DND-41 (cell line): ENCODE measurements around the gene PQBP1.

Source experiments
- ATAC-seq: fragments of 200-7000 bp; cut with Tn5 transposase; 3 replicates; pipeline ENCODE4 v1.9.1; 2021; ENCODE audit warnings: low read depth; ENCODE audit not compliant: insufficient read depth
- DNase-seq: peaks from one replicate; pipeline ENCODE4 v3.0.0-alpha.2; 2020
- H2AFZ ChIP-seq: 2 replicates; pipeline ENCODE4 v1.6.0; 2012; ENCODE audit warnings: low read depth, low read length
- H3K27ac ChIP-seq: 2 replicates; pipeline ENCODE4 v1.5.1; 2012; ENCODE audit warnings: low read length, inconsistent platforms
- H3K27me3 ChIP-seq: fragments of 200-600 bp; sonication (generic); 2 replicates; pipeline ENCODE4 v1.6.0; 2012; ENCODE audit warnings: low read length, mild to moderate bottlenecking, inconsistent platforms; ENCODE audit not compliant: insufficient read depth, poor library complexity
- H3K36me3 ChIP-seq: 2 replicates; pipeline ENCODE4 v1.5.1; 2012; ENCODE audit warnings: low read length, inconsistent platforms; ENCODE audit not compliant: insufficient read depth
- H3K4me1 ChIP-seq: 2 replicates; pipeline ENCODE4 v1.5.1; 2012; ENCODE audit warnings: mild to moderate bottlenecking, low read length; ENCODE audit not compliant: insufficient read depth
- H3K4me2 ChIP-seq: 2 replicates; pipeline ENCODE4 v1.6.0; 2012; ENCODE audit warnings: mild to moderate bottlenecking, moderate library complexity, low read length, inconsistent platforms; ENCODE audit not compliant: insufficient read depth
- H3K4me3 ChIP-seq, 2 experiments: fragments of 200-600 bp in 1 of 2; shearing (Covaris generic) in 1 of 2; 2 replicates each; pipeline ENCODE4 v1.5.1; 2012 to 2016; ENCODE audit warnings: inconsistent platforms in 2 of 2, low read length in 2 of 2, mild to moderate bottlenecking in 2 of 2, low read depth in 1 of 2, moderate library complexity in 1 of 2
- H3K79me2 ChIP-seq: 2 replicates; pipeline ENCODE4 v1.6.0; 2012; ENCODE audit warnings: low read length, inconsistent platforms; ENCODE audit not compliant: insufficient read depth
- H3K9ac ChIP-seq: 2 replicates; pipeline ENCODE4 v1.6.0; 2012; ENCODE audit warnings: low read depth, mild to moderate bottlenecking, inconsistent platforms, low read length, moderate library complexity
- H3K9me3 ChIP-seq: 2 replicates; pipeline ENCODE4 v1.5.1; 2012; ENCODE audit warnings: low read length, moderate library complexity, mild to moderate bottlenecking, inconsistent platforms; ENCODE audit not compliant: insufficient read depth, severe bottlenecking
- H4K20me1 ChIP-seq: 2 replicates; pipeline ENCODE4 v1.6.0; 2012; ENCODE audit warnings: low read length; ENCODE audit not compliant: insufficient read depth
- EZH2 ChIP-seq: IDR thresholded peaks from 3 replicates; pipeline ENCODE4 v1.6.1; 2012; ENCODE audit warnings: borderline replicate concordance, low read depth, mild to moderate bottlenecking, moderate library complexity, low read length, inconsistent platforms; ENCODE audit not compliant: severe bottlenecking
- TF ChIP-seq, protein P1 (sequence below): IDR thresholded peaks from 2 replicates; pipeline ENCODE4 v1.5.1; 2012; ENCODE audit warnings: borderline replicate concordance, low read length, moderate library complexity, mild to moderate bottlenecking; ENCODE audit not compliant: poor library complexity, severe bottlenecking; ENCODE audit errors: extremely low read depth

Gene PQBP1

DNA sequence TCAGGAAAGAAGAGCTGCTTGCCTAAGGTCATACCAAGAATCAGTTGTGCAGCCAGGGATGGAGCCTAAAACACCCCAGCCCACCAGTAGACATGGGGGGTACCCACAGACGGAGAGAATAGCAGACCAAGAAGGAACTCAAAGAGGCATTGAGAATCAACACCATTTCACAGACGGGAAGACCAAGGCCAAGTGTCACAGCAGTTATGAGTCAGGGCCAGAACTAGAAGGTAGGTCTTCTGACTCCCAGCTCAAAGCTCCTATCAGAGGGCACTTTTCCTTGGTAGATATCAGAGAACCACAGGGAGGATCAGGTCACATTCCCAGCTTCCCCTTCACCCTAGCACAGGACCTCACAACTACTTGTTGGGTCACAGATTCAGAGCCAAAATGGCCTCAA, 45.2 kb downstream of the PQBP1 start:
- TF ChIP-seq, protein P1, sequence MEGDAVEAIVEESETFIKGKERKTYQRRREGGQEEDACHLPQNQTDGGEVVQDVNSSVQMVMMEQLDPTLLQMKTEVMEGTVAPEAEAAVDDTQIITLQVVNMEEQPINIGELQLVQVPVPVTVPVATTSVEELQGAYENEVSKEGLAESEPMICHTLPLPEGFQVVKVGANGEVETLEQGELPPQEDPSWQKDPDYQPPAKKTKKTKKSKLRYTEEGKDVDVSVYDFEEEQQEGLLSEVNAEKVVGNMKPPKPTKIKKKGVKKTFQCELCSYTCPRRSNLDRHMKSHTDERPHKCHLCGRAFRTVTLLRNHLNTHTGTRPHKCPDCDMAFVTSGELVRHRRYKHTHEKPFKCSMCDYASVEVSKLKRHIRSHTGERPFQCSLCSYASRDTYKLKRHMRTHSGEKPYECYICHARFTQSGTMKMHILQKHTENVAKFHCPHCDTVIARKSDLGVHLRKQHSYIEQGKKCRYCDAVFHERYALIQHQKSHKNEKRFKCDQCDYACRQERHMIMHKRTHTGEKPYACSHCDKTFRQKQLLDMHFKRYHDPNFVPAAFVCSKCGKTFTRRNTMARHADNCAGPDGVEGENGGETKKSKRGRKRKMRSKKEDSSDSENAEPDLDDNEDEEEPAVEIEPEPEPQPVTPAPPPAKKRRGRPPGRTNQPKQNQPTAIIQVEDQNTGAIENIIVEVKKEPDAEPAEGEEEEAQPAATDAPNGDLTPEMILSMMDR: no peak
- TF ChIP-seq EZH2: no peak
- H2AFZ ChIP-seq: no peak overlapping the region
- H3K79me2 ChIP-seq: peaks cover 73% of the 10 kb centered on the region
- no peaks in the 10 kb centered on the region for H3K9me3 ChIP-seq
- H3K27me3 ChIP-seq: no peaks in the 10 kb centered on the region
- H4K20me1 ChIP-seq: peaks cover 69% of the 10 kb centered on the region
- peaks cover 47% of the 10 kb centered on the region for H3K36me3 ChIP-seq
- H3K4me2 ChIP-seq: no peak overlapping the region
- ATAC-seq: no peak
- DNase-seq: no peak
- H3K4me1 ChIP-seq: peaks cover 33% of the 10 kb centered on the region
- H3K9ac ChIP-seq: no peak overlapping the region
- no peak overlapping the region for H3K4me3 ChIP-seq
- H3K27ac ChIP-seq: no peak overlapping the region

DNA sequence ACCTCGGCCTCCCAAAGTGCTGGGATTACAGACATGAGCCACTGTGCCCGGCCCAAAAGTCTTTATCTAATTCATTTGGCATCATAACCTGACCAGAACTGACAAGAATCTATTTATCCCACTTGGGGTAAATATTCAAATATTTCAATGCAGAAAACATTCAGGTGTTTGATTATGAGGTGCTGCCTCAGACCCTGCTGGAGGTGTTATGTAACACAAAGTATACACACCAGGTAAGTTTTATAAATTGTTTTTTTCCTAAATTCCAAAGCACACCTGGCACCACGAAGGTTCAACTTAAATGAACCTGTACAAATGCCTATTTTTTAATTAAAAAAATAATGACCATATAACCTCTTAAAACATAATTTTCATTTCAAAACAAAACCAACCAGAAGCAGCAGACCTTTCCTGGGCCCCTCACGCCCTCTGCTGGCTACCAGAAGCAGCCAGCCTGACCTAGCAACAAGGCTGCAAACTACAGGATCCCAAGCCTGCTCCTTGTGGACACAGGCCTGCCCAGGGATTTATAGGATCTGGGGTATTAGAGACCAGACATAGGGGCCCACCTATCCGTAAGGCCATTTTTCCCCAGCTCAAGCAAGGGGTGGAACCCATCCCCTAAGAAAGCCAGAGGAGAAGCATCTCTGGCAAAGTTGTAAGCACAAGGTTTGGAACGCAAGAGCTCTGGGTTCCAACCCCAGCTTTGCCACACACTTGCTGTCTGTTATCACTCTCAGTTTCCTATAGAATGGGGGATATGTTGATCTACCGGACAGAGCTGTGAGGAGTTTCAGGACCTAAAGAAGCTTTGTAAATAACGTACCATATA, 48.0 kb downstream of the PQBP1 start:
- H3K27ac ChIP-seq: no peak overlapping the region
- no peak overlapping the region for H3K9ac ChIP-seq
- TF ChIP-seq, protein P1: peak; percentile 74
- no peak for TF ChIP-seq EZH2
- peaks cover 39% of the 10 kb centered on the region for H3K36me3 ChIP-seq
- peaks cover 5% of the 10 kb centered on the region for H3K4me1 ChIP-seq
- ATAC-seq: peak; percentile 84
- peak; percentile 42 for DNase-seq
- H3K4me2 ChIP-seq: no peak overlapping the region
- no peak overlapping the region for H2AFZ ChIP-seq
- H3K9me3 ChIP-seq: no peaks in the 10 kb centered on the region
- peaks cover 44% of the 10 kb centered on the region for H4K20me1 ChIP-seq
- H3K27me3 ChIP-seq: no peaks in the 10 kb centered on the region
- no peak overlapping the region for H3K4me3 ChIP-seq
- peaks cover 63% of the 10 kb centered on the region for H3K79me2 ChIP-seq

DNA sequence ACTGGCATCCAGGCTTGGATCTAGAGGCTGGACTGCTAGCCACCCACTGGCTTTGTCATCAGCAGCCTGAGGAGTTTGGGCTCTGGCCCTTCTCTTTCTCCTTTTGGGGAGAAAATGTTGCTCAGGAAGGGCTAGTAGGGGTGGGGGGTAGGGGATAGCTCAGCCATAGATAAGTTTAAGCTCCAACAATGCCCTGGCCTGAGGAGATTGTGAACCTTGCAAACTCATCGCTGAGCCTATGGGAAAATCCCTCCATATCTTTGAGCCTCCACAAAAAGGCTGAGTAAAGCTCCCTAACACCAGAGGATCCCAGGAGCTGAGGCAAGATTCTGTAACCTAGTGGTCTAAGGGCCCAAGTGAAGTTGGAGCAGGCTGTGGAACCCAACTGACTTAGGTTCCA, 50.9 kb downstream of the PQBP1 start:
- ATAC-seq (no peak), DNase-seq (no peak)
- no peaks in the 10 kb centered on the region for H3K9me3 ChIP-seq
- TF ChIP-seq, protein P1: no peak
- TF ChIP-seq EZH2: no peak
- peaks cover 16% of the 10 kb centered on the region for H3K36me3 ChIP-seq
- peaks cover 27% of the 10 kb centered on the region for H4K20me1 ChIP-seq
- H3K4me2 ChIP-seq: no peak overlapping the region
- H3K79me2 ChIP-seq: peaks cover 68% of the 10 kb centered on the region
- no peaks in the 10 kb centered on the region for H3K27me3 ChIP-seq
- H3K4me1 ChIP-seq: peaks cover 10% of the 10 kb centered on the region; the same call in 1 of the 2 replicates
- no peak overlapping the region for H3K27ac ChIP-seq
- no peak overlapping the region for H3K9ac ChIP-seq
- no peak overlapping the region for H3K4me3 ChIP-seq
- no peak overlapping the region for H2AFZ ChIP-seq
